Measurements from ENCODE around the gene BLACAT1.
"Not testable (repeated sequence)": the region's sequence is repeated elsewhere in the genome, so short reads cannot be mapped to it uniquely, and the experiment has no call there.

Gene BLACAT1

GRCh38 chr1:205483372-205483771 lies 27.5 kb upstream of the BLACAT1 start:
- no peak for FAIRE-seq

- not testable (repeated sequence) for FAIRE-seq
Measured at GRCh38 chr1:205482587-205482986, 26.7 kb upstream of the BLACAT1 start.

GRCh38 chr1:205481629-205482151 lies 25.8 kb upstream of the BLACAT1 start:
- no peak for FAIRE-seq

- FAIRE-seq, result no peak
Measured at GRCh38 chr1:205481218-205481617, 25.4 kb upstream of the BLACAT1 start.

GRCh38 chr1:205480349-205480985 lies 24.6 kb upstream of the BLACAT1 start:
- FAIRE-seq, result no peak

- not testable (repeated sequence) for FAIRE-seq
Measured at GRCh38 chr1:205478985-205479384, 23.1 kb upstream of the BLACAT1 start.

- FAIRE-seq, result no peak
Measured at GRCh38 chr1:205477759-205478247, 22.0 kb upstream of the BLACAT1 start.

GRCh38 chr1:205477121-205477758 lies 21.4 kb upstream of the BLACAT1 start:
- FAIRE-seq, result no peak

GRCh38 chr1:205476648-205477047 lies 20.8 kb upstream of the BLACAT1 start:
- FAIRE-seq, result no peak

- no peak for FAIRE-seq
Measured at GRCh38 chr1:205475855-205476254, 20.0 kb upstream of the BLACAT1 start.

GRCh38 chr1:205474571-205474970 lies 18.7 kb upstream of the BLACAT1 start:
- FAIRE-seq, result no peak

GRCh38 chr1:205473966-205474365 lies 18.1 kb upstream of the BLACAT1 start:
- no peak for FAIRE-seq

- no peak for FAIRE-seq
Measured at GRCh38 chr1:205473475-205473874, 17.6 kb upstream of the BLACAT1 start.

GRCh38 chr1:205472737-205473441 lies 17.0 kb upstream of the BLACAT1 start:
- no peak for FAIRE-seq

GRCh38 chr1:205470131-205470530 lies 14.3 kb upstream of the BLACAT1 start:
- no peak for FAIRE-seq

- no peak for FAIRE-seq
Measured at GRCh38 chr1:205466595-205467220, 10.9 kb upstream of the BLACAT1 start.

- FAIRE-seq, result no peak
Measured at GRCh38 chr1:205465392-205465791, 9.5 kb upstream of the BLACAT1 start.

- no peak for FAIRE-seq
Measured at GRCh38 chr1:205458777-205459566, 3.1 kb upstream of the BLACAT1 start.

- FAIRE-seq, result no peak
Measured at GRCh38 chr1:205456868-205457745, 1.3 kb upstream of the BLACAT1 start.

GRCh38 chr1:205456383-205456867 lies 580 bp upstream of the BLACAT1 start:
- no peak for FAIRE-seq

- no peak for FAIRE-seq
Measured at GRCh38 chr1:205454903-205455335, 926 bp downstream of the BLACAT1 start.

All from colon (tissue), 2 donors.